ENCODE results near the gene GSTO1.

Gene GSTO1

GRCh38 chr10:104279550-104280259 lies 25.0 kb downstream of the GSTO1 start:
- no peak for TF ChIP-seq GATA2 (IDR thresholded peaks at IDR 0.05; ENCODE audit: low read depth, low read length)

- no peak for TF ChIP-seq GATA3 (IDR thresholded peaks at IDR 0.05; ENCODE audit: low read depth, low read length)
- no peak for TF ChIP-seq GATA2 (IDR thresholded peaks at IDR 0.05; ENCODE audit: low read depth, low read length)
Measured at GRCh38 chr10:104281694-104282093, 27.0 kb downstream of the GSTO1 start.

- TF ChIP-seq GATA2 (IDR thresholded peaks at IDR 0.05; ENCODE audit: low read depth, low read length) (no peak), GATA3 (IDR thresholded peaks at IDR 0.05; ENCODE audit: low read depth, low read length) (no peak)
Measured at GRCh38 chr10:104284846-104285245, 30.2 kb downstream of the GSTO1 start.

- TF ChIP-seq GATA3 (IDR thresholded peaks at IDR 0.05; ENCODE audit: low read depth, low read length) (no peak), GATA2 (IDR thresholded peaks at IDR 0.05; ENCODE audit: low read depth, low read length) (no peak)
Measured at GRCh38 chr10:104286939-104287338, 32.2 kb downstream of the GSTO1 start.

- no peak for TF ChIP-seq GATA2 (IDR thresholded peaks at IDR 0.05; ENCODE audit: low read depth, low read length)
- TF ChIP-seq GATA3 (IDR thresholded peaks at IDR 0.05; ENCODE audit: low read depth, low read length): no peak
Measured at GRCh38 chr10:104288355-104288754, 33.7 kb downstream of the GSTO1 start.

- TF ChIP-seq GATA2 (IDR thresholded peaks at IDR 0.05; ENCODE audit: low read depth, low read length) (no peak), GATA3 (IDR thresholded peaks at IDR 0.05; ENCODE audit: low read depth, low read length) (no peak)
Measured at GRCh38 chr10:104291439-104291951, 36.8 kb downstream of the GSTO1 start.

GRCh38 chr10:104293011-104293410 lies 38.3 kb downstream of the GSTO1 start:
- TF ChIP-seq GATA2 (IDR thresholded peaks at IDR 0.05; ENCODE audit: low read depth, low read length) (no peak), GATA3 (IDR thresholded peaks at IDR 0.05; ENCODE audit: low read depth, low read length) (no peak)

GRCh38 chr10:104293781-104294321 lies 39.2 kb downstream of the GSTO1 start:
- TF ChIP-seq GATA3 (IDR thresholded peaks at IDR 0.05; ENCODE audit: low read depth, low read length): no peak
- no peak for TF ChIP-seq GATA2 (IDR thresholded peaks at IDR 0.05; ENCODE audit: low read depth, low read length)

- no peak for TF ChIP-seq GATA3 (IDR thresholded peaks at IDR 0.05; ENCODE audit: low read depth, low read length)
- no peak for TF ChIP-seq GATA2 (IDR thresholded peaks at IDR 0.05; ENCODE audit: low read depth, low read length)
Measured at GRCh38 chr10:104296687-104297436, 42.2 kb downstream of the GSTO1 start.

GRCh38 chr10:104297697-104298660 lies 43.3 kb downstream of the GSTO1 start:
- TF ChIP-seq GATA3 (IDR thresholded peaks at IDR 0.05; ENCODE audit: low read depth, low read length): no peak
- TF ChIP-seq GATA2 (IDR thresholded peaks at IDR 0.05; ENCODE audit: low read depth, low read length): no peak

- TF ChIP-seq GATA2 (IDR thresholded peaks at IDR 0.05; ENCODE audit: low read depth, low read length) (peak; percentile 57), GATA3 (IDR thresholded peaks at IDR 0.05; ENCODE audit: low read depth, low read length) (0 out of 2 replicates have a peak, but pooled peaks have one; percentile 44)
Measured at GRCh38 chr10:104299031-104299904, 44.6 kb downstream of the GSTO1 start.

- no peak for TF ChIP-seq GATA2 (IDR thresholded peaks at IDR 0.05; ENCODE audit: low read depth, low read length)
- TF ChIP-seq GATA3 (IDR thresholded peaks at IDR 0.05; ENCODE audit: low read depth, low read length): no peak
Measured at GRCh38 chr10:104300002-104300735, 45.5 kb downstream of the GSTO1 start.
